HEK293 (cell line): ENCODE measurements around the gene FMO1.

Experiments
- CTCF ChIA-PET: fragments of 350-600 bp; formaldehyde crosslinking; extraction: SDS; loops from one replicate; lab custom pipeline; 2021; ENCODE audit warnings: antibody characterized with exemption; lab: Yijun Ruan, JAX
- POLR2A ChIA-PET: fragments of 300-600 bp; formaldehyde crosslinking; extraction: SDS; loops from one replicate; lab custom pipeline; 2020; ENCODE audit warnings: antibody characterized with exemption, inconsistent platforms; lab: Yijun Ruan, JAX
- H3K27ac ChIP-seq: fragments of 200-500 bp; sonication (Bioruptor generic); 2 replicates; pipeline ENCODE4 v1.5.1; 2014; ENCODE audit warnings: low read depth, low read length, control low read depth, inconsistent platforms; ENCODE audit errors: extremely low read depth
- H3K36me3 ChIP-seq, 2 experiments: fragments of 200-500 bp in 1 of 2; sonication (Bioruptor generic) in 1 of 2; 1 replicate in 1 of 2; 2 replicates in 1 of 2; pipeline ENCODE4 v1.5.1; 2014 to 2017; ENCODE audit warnings: inconsistent platforms in 2 of 2, low read length in 2 of 2; ENCODE audit not compliant: control insufficient read depth in 2 of 2, insufficient read depth in 1 of 2
- H3K4me1 ChIP-seq: fragments of 200-500 bp; sonication (Bioruptor generic); 2 replicates; pipeline ENCODE4 v1.5.1; 2014; ENCODE audit warnings: mild to moderate bottlenecking, low read length, inconsistent platforms; ENCODE audit not compliant: control insufficient read depth, insufficient read depth
- H3K4me3 ChIP-seq: 2 replicates; pipeline ENCODE4 v1.5.1; 2011; ENCODE audit warnings: low read depth, mild to moderate bottlenecking, control low read depth, low read length, moderate library complexity
- H3K9me3 ChIP-seq: fragments of 200-500 bp; sonication (Bioruptor generic); 2 replicates; pipeline ENCODE4 v1.5.1; 2014; ENCODE audit warnings: low read depth, low read length, inconsistent platforms; ENCODE audit not compliant: control insufficient read depth, insufficient read depth
- EGR2 ChIP-seq: fragments of 450-650 bp; formaldehyde crosslinking; IDR thresholded peaks from 2 replicates; pipeline ENCODE4 v1.5.1; 2016; ENCODE audit warnings: low read depth, missing biosample characterization, missing genetic modification characterization
- IKZF3 ChIP-seq: fragments of 450-650 bp; IDR thresholded peaks from 2 replicates; pipeline ENCODE4 v1.5.0; 2018; ENCODE audit warnings: missing biosample characterization, mild to moderate bottlenecking, missing genetic modification characterization, moderate library complexity
- KLF16 ChIP-seq: fragments of 450-650 bp; formaldehyde crosslinking; IDR thresholded peaks from 2 replicates; pipeline ENCODE4 v1.5.1; 2017; ENCODE audit warnings: missing biosample characterization, missing genetic modification characterization
- YY1 ChIP-seq: fragments of 450-650 bp; formaldehyde crosslinking; IDR thresholded peaks from 2 replicates; pipeline ENCODE4 v1.5.1; 2018; ENCODE audit warnings: missing biosample characterization, missing genetic modification characterization
- ZNF18 ChIP-seq: fragments of 450-650 bp; formaldehyde crosslinking; IDR thresholded peaks from 2 replicates; pipeline ENCODE4 v1.5.1; 2016; ENCODE audit warnings: missing biosample characterization, missing genetic modification characterization
- ZNF2 ChIP-seq: fragments of 450-650 bp; formaldehyde crosslinking; IDR thresholded peaks from 2 replicates; pipeline ENCODE4 v1.5.1; 2016; ENCODE audit warnings: missing biosample characterization, missing genetic modification characterization
- ZNF214 ChIP-seq: fragments of 450-650 bp; formaldehyde crosslinking; IDR thresholded peaks from 2 replicates; pipeline ENCODE4 v1.5.1; 2017; ENCODE audit warnings: missing biosample characterization, mild to moderate bottlenecking, missing genetic modification characterization, borderline replicate concordance
- ZNF274 ChIP-seq, 2 experiments: fragments of 200-500 bp in 1 of 2; fragments of 450-650 bp in 1 of 2; sonication (Bioruptor generic) in 1 of 2; formaldehyde crosslinking in 1 of 2; IDR thresholded peaks; 2 replicates each; pipeline versions ENCODE4 v1.5.1 to v1.6.1; 2014 to 2016; ENCODE audit warnings: borderline replicate concordance in 1 of 2, inconsistent platforms in 1 of 2, low read length in 1 of 2, missing biosample characterization in 1 of 2, missing genetic modification characterization in 1 of 2
- ZNF292 ChIP-seq: fragments of 450-650 bp; formaldehyde crosslinking; IDR thresholded peaks from 2 replicates; pipeline ENCODE4 v1.5.1; 2016; ENCODE audit warnings: low read depth, missing biosample characterization, missing genetic modification characterization, borderline replicate concordance
- ZNF449 ChIP-seq: fragments of 450-650 bp; formaldehyde crosslinking; IDR thresholded peaks from 2 replicates; pipeline ENCODE4 v1.5.1; 2017; ENCODE audit warnings: missing biosample characterization, mild to moderate bottlenecking, missing genetic modification characterization, moderate library complexity
- ZNF510 ChIP-seq: fragments of 450-650 bp; formaldehyde crosslinking; IDR thresholded peaks from 2 replicates; pipeline ENCODE4 v1.5.1; 2018; ENCODE audit warnings: mild to moderate bottlenecking, missing genetic modification characterization, missing biosample characterization; ENCODE audit not compliant: insufficient replicate concordance
- ZNF518A ChIP-seq: fragments of 450-650 bp; formaldehyde crosslinking; conservative IDR thresholded peaks from 2 replicates; pipeline ENCODE4 v1.5.1; 2016; ENCODE audit warnings: low read depth, missing biosample characterization, missing genetic modification characterization
- ZNF561 ChIP-seq: fragments of 450-650 bp; IDR thresholded peaks from 2 replicates; pipeline ENCODE4 v1.5.1; 2018; ENCODE audit warnings: missing biosample characterization, missing genetic modification characterization, borderline replicate concordance
- ZNF596 ChIP-seq: fragments of 450-650 bp; IDR thresholded peaks from 2 replicates; pipeline ENCODE4 v1.5.0; 2018; ENCODE audit warnings: missing biosample characterization, mild to moderate bottlenecking, missing genetic modification characterization, moderate library complexity
- ZNF610 ChIP-seq: fragments of 450-650 bp; formaldehyde crosslinking; IDR thresholded peaks from 2 replicates; pipeline ENCODE4 v1.5.1; 2016; ENCODE audit warnings: missing biosample characterization, missing genetic modification characterization, borderline replicate concordance
- ZNF624 ChIP-seq: fragments of 450-650 bp; formaldehyde crosslinking; IDR thresholded peaks from 2 replicates; pipeline ENCODE4 v1.5.1; 2017; ENCODE audit warnings: missing biosample characterization, missing genetic modification characterization
- ZNF660 ChIP-seq: fragments of 450-650 bp; IDR thresholded peaks from 2 replicates; pipeline ENCODE4 v1.5.1; 2018; ENCODE audit warnings: missing biosample characterization, mild to moderate bottlenecking, missing genetic modification characterization
- ZNF792 ChIP-seq: fragments of 450-650 bp; formaldehyde crosslinking; IDR thresholded peaks from 2 replicates; pipeline ENCODE4 v1.5.1; 2016; ENCODE audit warnings: missing biosample characterization, missing genetic modification characterization
- TF ChIP-seq, protein P1 (sequence below): fragments of 450-650 bp; formaldehyde crosslinking; IDR thresholded peaks from 2 replicates; pipeline ENCODE4 v1.5.1; 2017; ENCODE audit warnings: missing biosample characterization, missing genetic modification characterization

The FMO1 gene

DNA sequence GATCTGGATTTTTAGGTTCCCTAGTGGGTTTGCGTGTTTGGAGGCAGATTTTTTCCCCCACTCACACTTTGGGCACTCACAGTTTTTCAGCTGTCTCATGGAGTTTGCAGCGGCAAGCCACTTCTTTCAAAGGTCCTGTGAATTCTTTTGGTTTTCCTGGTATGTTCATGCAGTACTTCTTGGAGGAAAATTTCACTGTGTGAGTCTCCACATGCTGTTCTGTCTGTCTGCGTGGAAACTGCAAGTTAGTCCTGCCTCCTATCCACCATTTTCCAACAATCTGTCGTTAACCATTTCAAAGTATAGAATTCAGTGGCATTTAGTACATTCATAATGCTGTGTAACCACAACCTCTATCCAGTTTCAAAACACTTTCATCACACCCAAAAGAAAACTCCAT is 793 bp upstream of the FMO1 start:
- Histone ChIP-seq H3K36me3 (no peaks in the 10 kb centered on the region), H3K4me3 (no peak overlapping the region), H3K9me3 (no peaks in the 10 kb centered on the region), H3K27ac (no peak overlapping the region), H3K4me1 (no peaks in the 10 kb centered on the region)
- ChIA-PET CTCF (interaction anchor here (5.1 kb wide), 1 partner anchor 66 kb away, joined by 41 read pairs; the partner anchor contains the start of gene FMO4), POLR2A (no interaction called here)
- no peak for TF ChIP-seq ZNF510 (tag by site-specific recombination)
- TF ChIP-seq KLF16 (tag by site-specific recombination), result no peak
- no peak for TF ChIP-seq EGR2 (tag by site-specific recombination)
- TF ChIP-seq ZNF624, result no peak
- TF ChIP-seq ZNF610 (tag by site-specific recombination), result no peak
- TF ChIP-seq, protein P1, sequence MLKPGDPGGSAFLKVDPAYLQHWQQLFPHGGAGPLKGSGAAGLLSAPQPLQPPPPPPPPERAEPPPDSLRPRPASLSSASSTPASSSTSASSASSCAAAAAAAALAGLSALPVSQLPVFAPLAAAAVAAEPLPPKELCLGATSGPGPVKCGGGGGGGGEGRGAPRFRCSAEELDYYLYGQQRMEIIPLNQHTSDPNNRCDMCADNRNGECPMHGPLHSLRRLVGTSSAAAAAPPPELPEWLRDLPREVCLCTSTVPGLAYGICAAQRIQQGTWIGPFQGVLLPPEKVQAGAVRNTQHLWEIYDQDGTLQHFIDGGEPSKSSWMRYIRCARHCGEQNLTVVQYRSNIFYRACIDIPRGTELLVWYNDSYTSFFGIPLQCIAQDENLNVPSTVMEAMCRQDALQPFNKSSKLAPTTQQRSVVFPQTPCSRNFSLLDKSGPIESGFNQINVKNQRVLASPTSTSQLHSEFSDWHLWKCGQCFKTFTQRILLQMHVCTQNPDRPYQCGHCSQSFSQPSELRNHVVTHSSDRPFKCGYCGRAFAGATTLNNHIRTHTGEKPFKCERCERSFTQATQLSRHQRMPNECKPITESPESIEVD, result no peak
- TF ChIP-seq ZNF214 (tag by site-specific recombination), result no peak
- TF ChIP-seq IKZF3 (tag by site-specific recombination), result no peak
- no peak for TF ChIP-seq ZNF561 (tag by site-specific recombination)
- no peak for TF ChIP-seq ZNF518A (tag by site-specific recombination)
- TF ChIP-seq ZNF274 (IDR thresholded peaks at IDR 0.05; ENCODE audit: low read length), result no peak
- no peak for TF ChIP-seq ZNF274 (tag by site-specific recombination; IDR thresholded peaks at IDR 0.05; ENCODE audit: borderline replicate concordance)
- no peak for TF ChIP-seq ZNF660
- TF ChIP-seq ZNF792 (tag by site-specific recombination), result no peak
- TF ChIP-seq ZNF449 (tag by site-specific recombination), result no peak
- TF ChIP-seq ZNF596 (tag by site-specific recombination), result no peak
- no peak for TF ChIP-seq ZNF292 (tag by site-specific recombination)

DNA sequence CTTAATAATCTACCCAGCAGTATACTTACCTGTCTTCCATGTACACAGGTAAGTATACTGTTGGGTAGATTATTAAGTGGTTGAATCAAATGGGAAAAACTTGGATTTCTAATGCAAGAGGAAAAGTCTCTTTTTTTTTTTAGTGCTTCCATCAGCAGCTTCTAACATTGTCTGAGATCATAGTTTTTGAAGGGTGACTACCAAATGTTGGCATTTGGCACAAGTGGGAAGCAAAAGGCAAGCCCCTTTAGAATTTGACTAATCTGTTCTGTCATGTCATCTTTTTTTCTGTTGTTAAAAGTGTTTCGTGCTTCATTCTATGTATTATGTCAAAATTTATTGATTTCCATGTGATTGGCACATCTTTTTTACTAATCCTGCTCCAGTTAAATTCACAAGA is 547 bp downstream of the FMO1 start:
- ChIA-PET CTCF (interaction anchor here (5.1 kb wide), 1 partner anchor 64 kb away, joined by 41 read pairs; the partner anchor contains the start of gene FMO4), POLR2A (no interaction called here)
- TF ChIP-seq YY1 (no peak), ZNF2 (tag by site-specific recombination) (no peak), ZNF18 (tag by site-specific recombination) (no peak)
- Histone ChIP-seq H3K4me3 (no peak overlapping the region), H3K27ac (no peak overlapping the region), H3K9me3 (no peaks in the 10 kb centered on the region), H3K4me1 (no peaks in the 10 kb centered on the region), H3K36me3 (no peaks in the 10 kb centered on the region)
